ENCODE measurements around the gene THEM4.

The THEM4 gene

DNA sequence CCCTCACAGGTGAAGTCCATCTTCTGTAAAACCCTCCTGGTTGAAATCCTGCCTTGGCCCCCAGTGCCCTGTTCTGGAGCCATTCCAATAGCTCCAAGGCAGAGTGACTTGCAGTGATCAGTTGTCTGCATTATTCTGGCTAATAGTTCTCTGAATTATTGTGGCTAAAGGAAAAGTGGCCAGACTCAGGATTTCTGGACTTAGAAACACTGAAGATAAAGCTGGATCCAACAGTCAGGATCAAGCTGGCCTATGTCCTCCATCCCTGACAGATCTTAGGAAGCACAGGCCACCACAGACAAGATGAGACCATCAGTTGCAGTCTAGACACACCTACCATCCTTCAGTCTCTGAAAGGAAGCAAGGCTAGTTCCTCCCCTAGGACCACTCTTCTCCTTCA is 68.9 kb downstream of the THEM4 start:
- TF ChIP-seq, protein P1, sequence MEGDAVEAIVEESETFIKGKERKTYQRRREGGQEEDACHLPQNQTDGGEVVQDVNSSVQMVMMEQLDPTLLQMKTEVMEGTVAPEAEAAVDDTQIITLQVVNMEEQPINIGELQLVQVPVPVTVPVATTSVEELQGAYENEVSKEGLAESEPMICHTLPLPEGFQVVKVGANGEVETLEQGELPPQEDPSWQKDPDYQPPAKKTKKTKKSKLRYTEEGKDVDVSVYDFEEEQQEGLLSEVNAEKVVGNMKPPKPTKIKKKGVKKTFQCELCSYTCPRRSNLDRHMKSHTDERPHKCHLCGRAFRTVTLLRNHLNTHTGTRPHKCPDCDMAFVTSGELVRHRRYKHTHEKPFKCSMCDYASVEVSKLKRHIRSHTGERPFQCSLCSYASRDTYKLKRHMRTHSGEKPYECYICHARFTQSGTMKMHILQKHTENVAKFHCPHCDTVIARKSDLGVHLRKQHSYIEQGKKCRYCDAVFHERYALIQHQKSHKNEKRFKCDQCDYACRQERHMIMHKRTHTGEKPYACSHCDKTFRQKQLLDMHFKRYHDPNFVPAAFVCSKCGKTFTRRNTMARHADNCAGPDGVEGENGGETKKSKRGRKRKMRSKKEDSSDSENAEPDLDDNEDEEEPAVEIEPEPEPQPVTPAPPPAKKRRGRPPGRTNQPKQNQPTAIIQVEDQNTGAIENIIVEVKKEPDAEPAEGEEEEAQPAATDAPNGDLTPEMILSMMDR (IDR thresholded peaks at IDR 0.05; ENCODE audit: low read length, missing control alignments), result no peak

DNA sequence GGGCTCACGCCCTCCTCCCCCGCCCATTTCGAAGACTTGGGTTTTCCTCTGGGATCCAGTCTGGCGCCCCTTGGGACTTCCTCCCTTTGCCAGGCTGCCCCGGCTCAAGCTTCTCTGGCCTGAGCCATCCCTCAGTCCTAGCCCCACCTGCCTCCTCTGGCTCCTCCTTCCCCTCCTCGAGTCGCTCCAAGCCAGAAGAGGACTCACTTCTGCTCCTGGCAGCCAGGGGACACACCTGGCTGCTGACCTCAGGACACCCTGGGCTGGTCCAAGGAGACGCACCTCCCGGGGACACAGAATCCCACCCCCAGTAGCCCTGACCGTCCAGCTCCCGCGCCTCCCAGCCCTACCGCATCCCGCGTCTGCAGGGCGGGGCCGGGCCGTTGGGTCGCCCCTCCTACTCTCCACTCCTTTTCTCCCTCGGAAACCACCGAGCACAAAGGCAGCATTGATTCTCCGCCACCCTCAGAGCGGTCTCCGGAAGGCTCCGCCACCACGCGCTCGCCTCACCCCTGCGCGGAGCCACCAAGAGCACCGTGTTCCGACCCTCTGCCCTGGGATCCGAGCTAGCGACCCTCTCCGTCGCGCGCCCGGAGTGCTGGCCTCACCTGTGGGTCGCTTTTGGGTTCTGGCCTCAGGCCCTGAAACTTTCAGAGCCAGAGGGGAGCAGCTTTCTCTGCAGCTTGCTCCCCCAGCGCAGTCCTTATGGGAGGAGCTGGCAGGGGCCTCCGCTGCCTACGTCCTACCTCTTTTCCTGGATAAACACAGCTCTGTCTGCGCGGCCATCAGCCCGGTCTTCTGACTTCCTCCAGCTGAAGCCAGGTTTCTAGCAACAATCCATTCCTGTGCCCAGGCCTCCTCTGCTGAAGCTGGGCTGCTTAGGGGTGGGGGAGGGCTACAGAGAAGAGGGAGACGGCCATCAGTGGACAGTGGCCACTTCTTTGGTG is 69.6 kb downstream of the THEM4 start, which contains the start of gene C2CD4D:
TSS of gene C2CD4D (minus strand) at position 364 of the 947 bp plus-strand sequence. CDS start 831 bp downstream, outside the sequence.
- no peak within 1 kb of the TSS for H3K4me3 ChIP-seq (replicated peaks; ENCODE audit: low read depth, low read length)
- TF ChIP-seq, protein P1 (IDR thresholded peaks at IDR 0.05; ENCODE audit: low read length, missing control alignments), result no peak
- no peak for DNase-seq (ENCODE audit: low read depth)

More for the DNA sequence above, 68.9 kb downstream of the THEM4 start:
- DNase-seq (ENCODE audit: low read depth), result no peak
- no peak overlapping the region for H3K4me3 ChIP-seq (replicated peaks; ENCODE audit: low read depth, low read length)

DNA sequence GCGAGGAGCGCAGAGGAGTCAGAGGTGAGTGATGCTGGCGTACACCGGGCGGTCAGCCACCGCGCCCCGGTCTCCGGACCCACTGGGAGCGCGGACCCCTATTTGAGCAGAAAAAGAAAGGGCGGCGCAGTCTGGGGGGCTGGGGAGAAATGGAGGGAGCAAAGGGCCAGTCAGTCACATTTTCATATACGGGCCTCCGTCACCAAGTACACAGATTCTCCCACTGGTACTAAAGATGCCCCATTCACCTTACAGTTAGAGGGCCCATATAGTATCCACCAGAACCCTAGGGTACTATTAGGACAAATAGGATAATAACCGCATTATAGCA is 70.3 kb downstream of the THEM4 start:
- TF ChIP-seq, protein P1 (IDR thresholded peaks at IDR 0.05; ENCODE audit: low read length, missing control alignments), result no peak
- no peak overlapping the region for H3K4me3 ChIP-seq (replicated peaks; ENCODE audit: low read depth, low read length)

DNA sequence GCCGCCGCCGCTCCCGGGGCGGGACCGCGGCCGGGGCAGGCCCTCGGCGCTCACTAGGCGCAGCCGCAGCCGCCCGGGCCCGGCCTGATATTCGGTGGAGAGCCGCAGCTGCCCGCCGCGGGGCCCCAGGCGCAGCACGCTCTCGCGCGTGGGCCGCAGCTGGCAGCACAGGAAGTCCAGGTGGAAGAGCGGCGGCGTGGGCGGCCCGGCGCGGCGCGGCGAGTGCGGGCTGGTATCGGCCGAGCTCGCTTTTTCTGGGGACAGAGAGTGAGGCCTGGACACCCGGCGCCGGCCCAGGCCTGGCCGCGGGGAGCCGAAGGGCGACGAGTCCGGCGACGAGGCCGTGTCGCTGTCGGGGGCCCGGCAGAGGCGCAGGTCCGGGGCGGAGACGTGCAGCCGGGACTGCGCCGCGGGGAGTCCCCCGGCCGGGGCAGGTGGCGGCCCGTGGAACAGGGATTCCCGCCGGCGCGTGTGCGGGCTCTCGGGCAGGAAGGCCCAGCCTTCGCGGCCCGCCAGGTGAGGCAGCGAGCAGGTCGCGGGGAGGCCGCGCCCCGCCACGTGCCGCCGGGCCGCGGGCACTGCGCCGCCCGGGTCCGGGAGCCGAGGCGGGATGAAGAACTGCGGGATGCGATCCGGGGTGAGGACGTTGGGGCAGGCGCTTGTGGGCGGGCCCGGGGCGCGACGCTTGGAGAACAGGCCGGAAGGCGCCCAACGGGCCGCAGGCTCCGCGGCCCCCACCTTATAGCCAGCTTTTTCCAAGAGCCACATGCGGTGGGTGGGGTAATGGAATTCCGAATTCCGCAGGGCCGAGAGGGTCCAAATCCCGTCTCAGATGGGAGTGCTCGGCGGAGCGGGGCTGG is 70.9 kb downstream of the THEM4 start:
- DNase-seq (ENCODE audit: low read depth), result no peak
- peak overlapping the region; percentile 5 for H3K4me3 ChIP-seq (replicated peaks; ENCODE audit: low read depth, low read length)

More for the DNA sequence above, 70.3 kb downstream of the THEM4 start:
- no peak for DNase-seq (ENCODE audit: low read depth)

DNA sequence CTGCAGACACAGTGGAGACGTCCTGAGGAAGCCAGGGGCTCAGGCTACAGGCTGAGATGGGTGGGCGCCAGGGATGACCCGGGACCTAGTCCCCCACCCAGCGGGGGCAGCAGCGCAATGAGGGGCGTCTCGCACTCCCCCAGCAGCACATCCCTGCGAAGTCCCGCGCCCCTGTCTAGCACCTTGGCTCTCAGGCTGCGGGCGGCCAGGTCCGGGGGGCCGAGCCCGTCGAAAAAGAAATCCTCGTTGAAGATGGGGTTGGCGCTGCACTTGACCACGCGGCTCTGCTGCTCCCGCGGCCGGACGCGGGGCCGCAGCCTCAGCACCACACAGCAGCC is 71.5 kb downstream of the THEM4 start:
- DNase-seq (ENCODE audit: low read depth), result no peak
- H3K4me3 ChIP-seq (replicated peaks; ENCODE audit: low read depth, low read length), result no peak overlapping the region
- TF ChIP-seq, protein P1 (IDR thresholded peaks at IDR 0.05; ENCODE audit: low read length, missing control alignments), result no peak

More for the DNA sequence above, 70.9 kb downstream of the THEM4 start:
- TF ChIP-seq, protein P1 (IDR thresholded peaks at IDR 0.05; ENCODE audit: low read length, missing control alignments), result no peak

DNA sequence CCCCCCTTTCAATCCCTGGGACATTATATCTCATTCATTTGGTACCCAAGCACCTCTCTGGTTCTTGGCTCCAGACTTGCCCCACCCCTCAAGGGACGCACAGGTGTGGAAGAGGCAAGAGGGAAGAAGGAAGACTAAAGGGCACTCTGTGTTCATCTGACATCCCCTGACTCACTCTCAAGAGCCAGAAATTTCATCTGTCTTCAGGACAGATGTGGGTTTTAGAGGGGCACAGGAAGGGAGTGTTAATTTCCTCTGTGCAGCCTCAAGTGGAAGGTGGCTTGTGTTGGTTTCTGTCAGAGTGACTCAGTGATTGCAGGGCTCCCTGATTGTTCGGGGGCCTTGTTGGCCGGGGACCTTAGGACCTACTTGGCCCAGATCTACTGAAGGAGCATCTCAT is 72.1 kb downstream of the THEM4 start:
- DNase-seq (ENCODE audit: low read depth), result no peak
- TF ChIP-seq, protein P1 (IDR thresholded peaks at IDR 0.05; ENCODE audit: low read length, missing control alignments), result no peak
- H3K4me3 ChIP-seq (replicated peaks; ENCODE audit: low read depth, low read length), result no peak overlapping the region

Data from fibroblast of pulmonary artery (primary cell).